MM.1S (cell line): ENCODE measurements around the gene COBLL1.

Experiments used
- DNase-seq: peaks from one replicate; pipeline ENCODE4 v3.0.0-alpha.2; 2015
- H2AFZ ChIP-seq: fragments of 300-600 bp; sonication (generic); 2 replicates; pipeline ENCODE4 v1.6.0; 2016; ENCODE audit warnings: antibody characterized with exemption, low read length
- H3F3A ChIP-seq: fragments of 300-600 bp; sonication (generic); 2 replicates; pipeline ENCODE4 v1.6.1; 2016; ENCODE audit warnings: mild to moderate bottlenecking, antibody characterized with exemption, low read length, moderate library complexity, mixed read lengths; ENCODE audit not compliant: insufficient read depth
- H3K27ac ChIP-seq: fragments of 300-600 bp; sonication (generic); 2 replicates; pipeline ENCODE4 v1.5.1; 2016; ENCODE audit warnings: mild to moderate bottlenecking, low read length
- H3K27me3 ChIP-seq: fragments of 300-600 bp; sonication (generic); replicated peaks from 2 replicates; pipeline ENCODE4 v1.6.0; 2016; ENCODE audit warnings: low read length; ENCODE audit not compliant: insufficient read depth
- H3K36me3 ChIP-seq: fragments of 300-600 bp; sonication (generic); replicated peaks from 2 replicates; pipeline ENCODE4 v1.6.1; 2016; ENCODE audit warnings: mild to moderate bottlenecking, low read length, mixed read lengths; ENCODE audit not compliant: insufficient read depth
- H3K4me1 ChIP-seq: fragments of 300-600 bp; sonication (generic); 2 replicates; pipeline ENCODE4 v1.6.1; 2016; ENCODE audit warnings: low read length, mixed read lengths
- H3K4me2 ChIP-seq: fragments of 300-600 bp; sonication (generic); 2 replicates; pipeline ENCODE4 v1.6.0; 2016; ENCODE audit warnings: low read depth, low read length
- H3K4me3 ChIP-seq: fragments of 300-600 bp; sonication (generic); 2 replicates; pipeline ENCODE4 v1.5.1; 2016; ENCODE audit warnings: low read length, mixed read lengths
- H3K79me2 ChIP-seq: fragments of 300-600 bp; sonication (generic); 2 replicates; pipeline ENCODE4 v1.6.1; 2016; ENCODE audit warnings: mixed run types, low read length, mixed read lengths
- H3K9ac ChIP-seq: fragments of 300-600 bp; sonication (generic); 2 replicates; pipeline ENCODE4 v1.6.1; 2016; ENCODE audit warnings: low read length, mixed read lengths
- H3K9me2 ChIP-seq: fragments of 300-600 bp; sonication (generic); replicated peaks from 2 replicates; pipeline ENCODE4 v1.6.1; 2016; ENCODE audit warnings: mild to moderate bottlenecking, low read length, mixed read lengths; ENCODE audit not compliant: insufficient read depth
- H3K9me3 ChIP-seq: fragments of 300-600 bp; sonication (generic); replicated peaks from 2 replicates; pipeline ENCODE4 v1.6.1; 2016; ENCODE audit warnings: mild to moderate bottlenecking, low read length, mixed read lengths; ENCODE audit not compliant: insufficient read depth
- H4K20me1 ChIP-seq: fragments of 300-600 bp; sonication (generic); 2 replicates; pipeline ENCODE4 v1.6.1; 2016; ENCODE audit warnings: mild to moderate bottlenecking, low read length, moderate library complexity, mixed read lengths; ENCODE audit not compliant: insufficient read depth
- CTCF ChIP-seq: fragments of 300-600 bp; sonication (generic); IDR thresholded peaks from 2 replicates; pipeline ENCODE4 v1.5.1; 2016; ENCODE audit warnings: antibody characterized with exemption, low read length, mixed read lengths
- EZH2 ChIP-seq: fragments of 300-600 bp; sonication (generic); optimal IDR thresholded peaks from 2 replicates; pipeline ENCODE3; 2017; ENCODE audit warnings: low read depth, mild to moderate bottlenecking, antibody characterized with exemption, low read length, mixed read lengths
- EZH2phosphoT487 ChIP-seq: fragments of 300-600 bp; sonication (generic); IDR thresholded peaks from 2 replicates; pipeline ENCODE4 v1.6.1; 2018; ENCODE audit warnings: antibody characterized with exemption, low read length

COBLL1 gene

GRCh38 chr2:164694275-164694695, 147.3 kb downstream of the COBLL1 start:
- Histone ChIP-seq H3K9me2 (no peaks in the 10 kb centered on the region), H3K36me3 (no peaks in the 10 kb centered on the region; the same call in 1 of the 2 replicates)

GRCh38 chr2:164693834-164694233, 147.8 kb downstream of the COBLL1 start:
- DNase-seq = no peak
- TF ChIP-seq EZH2 = no peak
- TF ChIP-seq EZH2phosphoT487 = no peak
- no peak for TF ChIP-seq CTCF
- no peaks in the 10 kb centered on the region for H3F3A ChIP-seq
- no peak overlapping the region for H3K4me3 ChIP-seq
- no peaks in the 10 kb centered on the region for H4K20me1 ChIP-seq
- H3K36me3 ChIP-seq = no peaks in the 10 kb centered on the region; the same call in 1 of the 2 replicates
- H3K27ac ChIP-seq = no peak overlapping the region
- H3K4me2 ChIP-seq = no peak overlapping the region
- H3K27me3 ChIP-seq = no peaks in the 10 kb centered on the region
- H3K4me1 ChIP-seq = no peaks in the 10 kb centered on the region
- H3K79me2 ChIP-seq = no peaks in the 10 kb centered on the region
- no peaks in the 10 kb centered on the region for H3K9me2 ChIP-seq
- H2AFZ ChIP-seq = no peak overlapping the region
- H3K9me3 ChIP-seq = no peaks in the 10 kb centered on the region
- no peak overlapping the region for H3K9ac ChIP-seq

More at GRCh38 chr2:164694275-164694695, 147.3 kb downstream of the COBLL1 start:
- no peaks in the 10 kb centered on the region for H3F3A ChIP-seq
- no peak overlapping the region for H3K4me2 ChIP-seq
- H3K27ac ChIP-seq = no peak overlapping the region
- no peaks in the 10 kb centered on the region for H3K4me1 ChIP-seq
- no peak overlapping the region for H2AFZ ChIP-seq
- TF ChIP-seq EZH2phosphoT487 (no peak), CTCF (no peak), EZH2 (no peak)
- no peaks in the 10 kb centered on the region for H4K20me1 ChIP-seq
- H3K27me3 ChIP-seq = no peaks in the 10 kb centered on the region
- no peaks in the 10 kb centered on the region for H3K9me3 ChIP-seq
- no peak overlapping the region for H3K4me3 ChIP-seq
- no peak overlapping the region for H3K9ac ChIP-seq
- no peaks in the 10 kb centered on the region for H3K79me2 ChIP-seq
- DNase-seq = no peak

DNA sequence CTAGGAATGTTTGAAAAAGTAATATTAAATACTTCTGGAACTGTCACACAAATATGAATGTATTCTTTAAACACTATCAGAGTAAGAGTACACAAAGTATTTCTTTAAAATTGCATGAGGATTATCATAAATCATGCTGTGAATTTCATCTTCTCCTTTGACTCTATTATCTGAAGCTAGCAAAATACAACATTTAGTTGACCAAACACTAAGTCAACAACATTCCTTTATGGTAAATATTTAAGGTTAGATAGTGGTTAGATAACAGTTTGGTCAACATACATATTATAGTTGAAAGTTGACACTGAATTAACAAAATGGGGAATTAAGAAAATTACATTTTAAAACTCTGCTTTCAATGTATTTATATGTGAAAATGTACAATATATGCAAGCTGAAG, 148.2 kb downstream of the COBLL1 start:
- Histone ChIP-seq H3K9ac (no peak overlapping the region), H3K36me3 (no peaks in the 10 kb centered on the region; the same call in 1 of the 2 replicates), H2AFZ (no peak overlapping the region), H3K9me2 (no peaks in the 10 kb centered on the region), H3K27ac (no peak overlapping the region), H3K79me2 (no peaks in the 10 kb centered on the region), H3K27me3 (no peaks in the 10 kb centered on the region), H3K4me1 (no peaks in the 10 kb centered on the region), H3F3A (no peaks in the 10 kb centered on the region), H3K9me3 (no peaks in the 10 kb centered on the region), H4K20me1 (no peaks in the 10 kb centered on the region), H3K4me2 (no peak overlapping the region), H3K4me3 (no peak overlapping the region)
- TF ChIP-seq EZH2phosphoT487 (no peak), EZH2 (no peak), CTCF (no peak)
- no peak for DNase-seq
